ENCODE data around the gene IGSF21.

The IGSF21 gene

DNA sequence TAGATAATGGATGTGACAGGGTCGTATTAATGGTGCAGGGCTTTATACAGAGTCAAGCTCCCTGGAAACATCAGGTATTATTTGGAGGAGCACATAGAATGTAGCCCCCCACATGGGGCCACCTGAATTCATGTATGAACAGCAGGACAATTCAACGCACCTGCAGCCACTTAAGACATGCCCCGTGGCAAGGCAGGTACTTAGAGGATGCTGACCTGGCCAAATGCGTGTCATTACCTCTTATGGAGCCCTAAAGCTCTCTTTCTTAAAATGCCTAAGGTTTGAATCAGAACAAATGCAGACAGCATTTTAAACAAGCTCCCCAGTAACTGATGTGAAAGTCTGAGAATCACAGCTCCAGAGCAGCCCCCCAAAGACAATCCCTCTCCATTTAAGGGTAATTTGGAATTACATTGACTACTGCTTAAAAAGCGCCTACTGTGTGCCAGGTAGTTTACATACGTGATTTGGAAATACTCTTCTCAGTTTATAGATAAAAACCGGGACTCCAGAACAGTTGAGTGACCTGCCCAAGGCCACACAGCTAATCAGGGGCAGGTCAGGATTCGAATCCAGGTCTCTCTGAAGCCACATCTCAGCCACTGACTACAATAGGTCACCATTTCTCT is 302.1 kb downstream of the IGSF21 start:
- DNase-seq (ENCODE audit: low read depth) = no peak
- TF ChIP-seq, protein P1, sequence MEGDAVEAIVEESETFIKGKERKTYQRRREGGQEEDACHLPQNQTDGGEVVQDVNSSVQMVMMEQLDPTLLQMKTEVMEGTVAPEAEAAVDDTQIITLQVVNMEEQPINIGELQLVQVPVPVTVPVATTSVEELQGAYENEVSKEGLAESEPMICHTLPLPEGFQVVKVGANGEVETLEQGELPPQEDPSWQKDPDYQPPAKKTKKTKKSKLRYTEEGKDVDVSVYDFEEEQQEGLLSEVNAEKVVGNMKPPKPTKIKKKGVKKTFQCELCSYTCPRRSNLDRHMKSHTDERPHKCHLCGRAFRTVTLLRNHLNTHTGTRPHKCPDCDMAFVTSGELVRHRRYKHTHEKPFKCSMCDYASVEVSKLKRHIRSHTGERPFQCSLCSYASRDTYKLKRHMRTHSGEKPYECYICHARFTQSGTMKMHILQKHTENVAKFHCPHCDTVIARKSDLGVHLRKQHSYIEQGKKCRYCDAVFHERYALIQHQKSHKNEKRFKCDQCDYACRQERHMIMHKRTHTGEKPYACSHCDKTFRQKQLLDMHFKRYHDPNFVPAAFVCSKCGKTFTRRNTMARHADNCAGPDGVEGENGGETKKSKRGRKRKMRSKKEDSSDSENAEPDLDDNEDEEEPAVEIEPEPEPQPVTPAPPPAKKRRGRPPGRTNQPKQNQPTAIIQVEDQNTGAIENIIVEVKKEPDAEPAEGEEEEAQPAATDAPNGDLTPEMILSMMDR (IDR thresholded peaks at IDR 0.05; ENCODE audit: insufficient read depth, low read depth, low read length, missing control alignments) = no peak
- H3K4me3 ChIP-seq (ENCODE audit: low read length) = no peak overlapping the region

- TF ChIP-seq, protein P1 (IDR thresholded peaks at IDR 0.05; ENCODE audit: insufficient read depth, low read depth, low read length, missing control alignments) = no peak
- no peak overlapping the region for H3K4me3 ChIP-seq (ENCODE audit: low read length)
- no peak for DNase-seq (ENCODE audit: low read depth)
Observed at GRCh38 chr1:18410407-18410806, 302.8 kb downstream of the IGSF21 start.

DNA sequence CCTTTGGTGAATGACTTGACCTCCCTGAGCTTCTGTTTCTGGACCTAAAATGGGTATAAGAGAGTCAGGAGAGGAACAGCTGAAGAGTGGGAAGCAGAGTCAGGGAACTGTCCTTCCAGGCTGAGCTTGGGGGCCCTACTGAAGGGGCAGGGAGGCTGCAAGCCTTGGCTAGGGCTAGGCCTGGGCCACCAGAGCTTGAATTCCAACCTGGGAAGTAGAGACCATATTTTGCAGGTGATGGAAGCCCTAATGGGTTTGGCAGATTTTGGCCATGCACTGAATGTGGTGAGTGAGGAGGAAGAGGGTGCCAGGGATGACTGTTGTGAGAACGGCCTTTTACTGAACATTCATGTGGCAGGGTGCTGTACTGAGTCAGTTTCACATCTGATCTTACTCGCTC is 303.7 kb downstream of the IGSF21 start:
- no peak overlapping the region for H3K4me3 ChIP-seq (ENCODE audit: low read length)
- TF ChIP-seq, protein P1 (IDR thresholded peaks at IDR 0.05; ENCODE audit: insufficient read depth, low read depth, low read length, missing control alignments) = no peak
- no peak for DNase-seq (ENCODE audit: low read depth)

DNA sequence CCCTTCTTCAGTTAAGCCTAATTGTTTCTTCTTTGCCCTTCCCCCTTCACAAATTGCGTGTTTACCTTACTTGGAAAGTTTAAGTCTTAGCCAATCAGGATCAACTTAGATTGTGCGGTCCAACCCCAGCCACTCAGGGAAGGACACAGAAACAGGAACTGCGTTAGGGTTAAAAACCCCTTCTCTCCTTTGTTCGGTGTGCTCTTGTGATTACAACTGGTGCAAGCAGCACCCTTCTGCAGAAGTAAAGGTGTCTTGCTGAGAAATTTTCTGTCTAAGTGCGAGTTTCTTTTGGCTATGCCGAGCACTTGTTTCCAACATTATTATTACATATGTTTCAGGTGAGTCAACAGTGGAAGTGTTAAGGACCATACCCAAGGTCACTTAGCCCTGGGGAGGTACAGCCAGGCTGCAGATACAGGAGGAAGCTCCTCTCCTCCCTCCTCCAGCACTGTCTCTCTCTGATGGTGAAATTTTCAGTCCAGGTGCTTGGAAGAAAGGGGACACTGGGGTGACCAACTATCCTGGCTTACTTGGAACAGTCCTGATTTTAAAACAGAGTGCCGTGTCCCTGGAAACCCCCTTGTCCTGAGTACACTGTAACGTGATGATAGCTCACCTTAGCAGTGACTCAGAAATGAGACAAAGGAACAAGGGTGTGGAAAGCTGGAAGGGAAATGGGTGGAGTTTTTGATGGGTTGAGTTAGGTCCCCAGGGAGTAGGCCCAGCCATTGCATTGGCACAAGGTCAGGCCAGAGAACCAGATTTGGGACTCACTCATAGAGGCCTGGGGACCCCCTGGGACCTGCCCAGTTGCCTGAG is 304.4 kb downstream of the IGSF21 start:
- no peak overlapping the region for H3K4me3 ChIP-seq (ENCODE audit: low read length)
- TF ChIP-seq, protein P1 (IDR thresholded peaks at IDR 0.05; ENCODE audit: insufficient read depth, low read depth, low read length, missing control alignments) = no peak
- no peak for DNase-seq (ENCODE audit: low read depth)

DNA sequence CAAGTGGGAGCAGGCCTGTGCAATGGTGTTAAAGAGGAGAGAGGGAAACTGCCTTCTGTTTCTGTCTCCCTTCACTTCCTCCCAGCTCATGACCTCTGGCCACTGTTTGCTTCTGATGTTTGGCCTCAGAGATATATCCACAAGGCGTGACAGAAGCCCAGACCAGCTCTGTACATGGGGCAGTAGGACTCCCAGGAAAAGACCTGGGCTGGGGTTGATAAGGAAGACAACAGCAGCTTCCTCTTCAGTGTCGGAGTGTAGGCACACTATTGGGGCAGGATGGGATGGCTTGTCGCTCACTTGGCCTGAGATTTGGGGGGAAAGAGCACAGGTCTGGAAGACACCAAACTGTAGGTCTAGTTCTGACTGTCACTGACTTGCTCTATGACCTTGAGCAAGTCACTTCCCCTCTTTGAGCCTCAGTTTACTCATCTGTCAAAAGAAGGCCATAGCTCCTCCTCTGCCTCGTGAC is 305.3 kb downstream of the IGSF21 start:
- no peak for DNase-seq (ENCODE audit: low read depth)
- TF ChIP-seq, protein P1 (IDR thresholded peaks at IDR 0.05; ENCODE audit: insufficient read depth, low read depth, low read length, missing control alignments) = no peak
- H3K4me3 ChIP-seq (ENCODE audit: low read length) = no peak overlapping the region

DNA sequence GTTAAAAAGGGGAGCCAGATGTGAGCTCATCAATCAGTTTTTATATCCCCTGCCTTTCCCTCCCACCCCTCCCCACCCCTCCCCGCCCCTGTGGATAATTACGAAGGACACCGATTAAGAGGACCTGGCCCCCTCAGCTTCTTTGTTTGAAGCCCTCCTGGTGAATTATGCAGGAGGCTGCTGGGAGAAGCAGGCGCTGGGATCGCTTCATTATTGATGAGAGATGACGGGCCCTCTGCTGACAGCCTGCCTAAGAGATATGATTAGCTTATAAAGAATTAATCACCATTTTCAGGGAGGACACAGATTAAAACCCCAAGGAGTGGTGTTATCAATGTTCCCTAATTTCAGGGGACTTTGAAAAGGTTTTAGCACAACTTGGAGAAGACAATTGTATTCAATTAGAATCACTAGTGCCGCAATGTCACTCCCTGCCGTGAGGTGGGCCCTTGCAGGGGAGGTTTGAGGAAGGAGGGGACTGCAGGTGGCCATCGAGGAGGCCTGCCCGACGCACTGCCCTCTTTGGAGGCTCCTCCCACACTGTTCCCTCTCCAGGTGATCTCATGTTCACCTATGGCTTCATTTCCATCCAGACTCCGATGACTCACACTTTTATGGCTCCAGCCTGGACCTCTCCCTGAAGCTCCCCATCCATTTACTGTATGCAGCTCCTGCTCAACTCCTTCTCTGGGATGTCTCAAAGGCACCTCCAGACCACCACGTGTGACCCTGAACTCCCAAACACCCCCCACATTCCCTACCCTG is 306.1 kb downstream of the IGSF21 start:
- no peak overlapping the region for H3K4me3 ChIP-seq (ENCODE audit: low read length)
- DNase-seq (ENCODE audit: low read depth) = no peak
- TF ChIP-seq, protein P1 (IDR thresholded peaks at IDR 0.05; ENCODE audit: insufficient read depth, low read depth, low read length, missing control alignments) = no peak

All from epithelial cell of esophagus (primary cell).